GM12878 (cell line): Measurements from ENCODE around the gene IRF4. TPM values are rescaled to one million over a fixed set of nuclear protein-coding genes. Genes with fewer than 3 reads are reported as not detected.

Experiments
- ASH2L ChIP-seq: fragments of 300-600, 200-600 bp; sonication (generic); IDR thresholded peaks from 2 replicates; pipeline ENCODE4 v1.6.1; 2017; ENCODE audit warnings: low read depth, mild to moderate bottlenecking, borderline replicate concordance
- BCLAF1 ChIP-seq: fragments of 450-650 bp; IDR thresholded peaks from 2 replicates; pipeline ENCODE4 v1.6.1; 2017; ENCODE audit warnings: antibody characterized with exemption, mild to moderate bottlenecking, moderate library complexity
- BRCA1 ChIP-seq: IDR thresholded peaks from 2 replicates; pipeline ENCODE4 v1.6.1; 2011; ENCODE audit warnings: low read depth, low read length, improper control_type of control experiment
- CBX5 ChIP-seq: sonication (generic); IDR thresholded peaks from 2 replicates; pipeline ENCODE4 v1.6.1; 2016; ENCODE audit warnings: low read depth, moderate library complexity, mild to moderate bottlenecking, inconsistent platforms
- CHD4 ChIP-seq: fragments of 200-600 bp; sonication (generic); IDR thresholded peaks from 2 replicates; pipeline ENCODE4 v1.6.1; 2016; ENCODE audit warnings: mild to moderate bottlenecking
- GABPA ChIP-seq: IDR thresholded peaks from 2 replicates; pipeline ENCODE4 v1.6.1; 2014; ENCODE audit warnings: antibody characterized with exemption, low read depth, mild to moderate bottlenecking, inconsistent platforms
- HDAC2 ChIP-seq: fragments of 200-600 bp; sonication (generic); IDR thresholded peaks from 2 replicates; pipeline ENCODE4 v1.6.1; 2017
- HDAC6 ChIP-seq: fragments of 200-600 bp; sonication (generic); IDR thresholded peaks from one replicate; pipeline ENCODE4 v1.8.0; 2017; ENCODE audit warnings: antibody characterized with exemption; ENCODE audit not compliant: unreplicated experiment
- KAT2A ChIP-seq: conservative IDR thresholded peaks from 2 replicates; pipeline ENCODE4 v1.6.1; 2011; ENCODE audit warnings: low read depth, low read length; ENCODE audit not compliant: control insufficient read depth
- MEF2A ChIP-seq: IDR thresholded peaks from 2 replicates; pipeline ENCODE4 v1.6.1; 2011; ENCODE audit warnings: low read depth, mild to moderate bottlenecking, low read length, moderate library complexity; ENCODE audit not compliant: insufficient read depth
- PAX5 ChIP-seq: IDR thresholded peaks from 2 replicates; pipeline ENCODE4 v1.6.1; 2011; ENCODE audit warnings: low read depth, low read length, borderline replicate concordance
- POLR2AphosphoS2 ChIP-seq: IDR thresholded peaks from 2 replicates; pipeline ENCODE4 v1.6.1; 2011; ENCODE audit warnings: low read depth, mild to moderate bottlenecking, low read length, improper control_type of control experiment, moderate library complexity
- POU2F2 ChIP-seq: IDR thresholded peaks from 3 replicates; pipeline ENCODE4 v1.6.1; 2011; ENCODE audit warnings: low read depth, mild to moderate bottlenecking, low read length, borderline replicate concordance
- RUNX3 ChIP-seq: IDR thresholded peaks from 2 replicates; pipeline ENCODE4 v1.6.1; 2012; ENCODE audit warnings: low read length, inconsistent platforms
- STAT1 ChIP-seq: fragments of 450-650 bp; conservative IDR thresholded peaks from 2 replicates; pipeline ENCODE4 v1.6.1; 2014; ENCODE audit warnings: antibody characterized with exemption, mild to moderate bottlenecking
- TCF3 ChIP-seq: IDR thresholded peaks from 2 replicates; pipeline ENCODE4 v1.6.1; 2012; ENCODE audit warnings: low read depth, mild to moderate bottlenecking, low read length, borderline replicate concordance; ENCODE audit not compliant: insufficient read depth
- TCF7 ChIP-seq: IDR thresholded peaks from 2 replicates; pipeline ENCODE4 v1.6.1; 2014; ENCODE audit warnings: antibody characterized with exemption, borderline replicate concordance
- ZBTB40 ChIP-seq: fragments of 450-650 bp; IDR thresholded peaks from 2 replicates; pipeline ENCODE4 v1.6.1; 2016; ENCODE audit warnings: mild to moderate bottlenecking, moderate library complexity, borderline replicate concordance
- ZNF24 ChIP-seq: fragments of 450-650 bp; IDR thresholded peaks from 2 replicates; pipeline ENCODE4 v1.6.1; 2017; ENCODE audit warnings: antibody characterized with exemption, mild to moderate bottlenecking
- polyA plus RNA-seq, 11 experiments: library from polyadenylated mRNA; depleted of rRNA in 4 of 11; unstranded in 6 of 11; stranded (reverse) in 5 of 11; fragments of >200 nt; fragmentation: Nextera tagmentation in 4 of 11; fragmentation: Illumina TruSeq in 1 of 11; extraction: Ambion mirVana in 4 of 11; extraction: Trizol in 1 of 11; gene quantifications; 1 replicate in 1 of 11; 2 replicates in 10 of 11; pipeline versions ENCODE4 v1.2.1 to v1.2.3, GENCODE V29; 2011 to 2016; ENCODE audit warnings: inconsistent platforms in 2 of 11, missing spikeins in 2 of 11, low read depth in 1 of 11
- total RNA-seq, 4 experiments: library from RNA; depleted of rRNA in 3 of 4; stranded (reverse); fragments of >200 nt in 3 of 4; fragmentation: Illumina TruSeq in 1 of 4; extraction: Trizol in 1 of 4; gene quantifications; 2 replicates each; pipeline versions ENCODE4 v1.2.1 to v1.2.3, GENCODE V29; 2013 to 2021
- TF ChIP-seq, protein P1 (sequence below): IDR thresholded peaks from 2 replicates; pipeline ENCODE4 v1.6.1; 2012; ENCODE audit warnings: low read depth, low read length, improper control_type of control experiment
- TF ChIP-seq, protein P2 (sequence below): IDR thresholded peaks from 2 replicates; pipeline ENCODE4 v1.6.1; 2011; ENCODE audit warnings: borderline replicate concordance, low read depth, mild to moderate bottlenecking, moderate library complexity, low read length; ENCODE audit not compliant: insufficient read depth, poor library complexity, severe bottlenecking

The IRF4 gene
- total and polyA plus RNA-seq, 10 of the 15 experiments (the other 5 are each of a cell fraction or from before 2014, with no cell fraction given), result 50.0 to 495 (median 257) TPM

DNA sequence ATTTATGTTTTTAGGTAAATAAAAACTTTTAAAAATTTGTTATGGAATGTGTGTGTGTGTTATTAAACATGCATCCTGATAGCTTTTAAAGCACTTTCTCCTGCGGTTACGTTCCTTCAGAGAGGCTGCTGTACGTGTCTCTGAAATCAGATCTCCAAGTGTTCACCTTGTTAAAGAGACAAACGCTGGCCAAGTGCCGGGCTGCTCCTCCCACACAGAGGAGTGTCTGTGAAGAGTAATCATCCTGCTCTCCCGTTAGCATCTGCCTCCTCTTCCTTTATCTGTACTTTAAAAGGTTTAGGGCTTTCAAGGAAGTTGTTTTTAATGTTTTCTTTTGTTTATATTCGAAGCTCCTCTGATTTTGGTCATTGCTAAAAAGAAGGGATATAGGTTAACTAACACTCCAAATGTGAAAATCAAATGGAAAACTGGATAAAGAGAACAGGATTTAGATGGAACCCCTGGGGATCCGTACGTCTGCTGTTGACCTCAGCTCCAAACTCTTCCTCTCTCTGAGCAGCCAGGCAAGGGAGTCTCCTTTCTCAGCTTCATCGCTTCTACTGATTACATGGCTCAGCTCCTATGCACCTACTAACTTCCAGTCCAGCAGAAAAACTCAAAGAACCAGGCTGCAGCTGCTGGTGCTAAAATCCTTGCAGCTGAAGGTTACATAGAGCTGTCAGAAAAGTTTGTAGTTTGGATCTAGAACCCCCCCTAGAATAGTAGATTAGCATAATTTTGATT lies 20.0 kb downstream of the IRF4 start (continued):
- 0 out of 2 replicates have a peak, but pooled peaks have one; percentile 20 for TF ChIP-seq BCLAF1
- 0 out of 2 replicates have a peak, but pooled peaks have one; percentile 11 for TF ChIP-seq TCF3
- no peak for TF ChIP-seq ASH2L
- 0 out of 2 replicates have a peak, but pooled peaks have one; percentile 68 for TF ChIP-seq CBX5
- 0 out of 2 replicates have a peak, but pooled peaks have one; percentile 0 for TF ChIP-seq GABPA
- no peak for TF ChIP-seq ZBTB40
- TF ChIP-seq CHD4, result no peak
- peak; percentile 65 for TF ChIP-seq POU2F2
- TF ChIP-seq PAX5, result peak; percentile 75; the same call in 1 of the 2 replicates
- TF ChIP-seq MEF2A, result 0 out of 2 replicates have a peak, but pooled peaks have one; percentile 27
- no peak for TF ChIP-seq HDAC2
- TF ChIP-seq ZNF24, result no peak
- TF ChIP-seq TCF7, result no peak
- TF ChIP-seq BRCA1, result no peak
- no peak for TF ChIP-seq STAT1
- TF ChIP-seq POLR2AphosphoS2, result peak; percentile 90
- TF ChIP-seq KAT2A, result no peak
- TF ChIP-seq, protein P1, sequence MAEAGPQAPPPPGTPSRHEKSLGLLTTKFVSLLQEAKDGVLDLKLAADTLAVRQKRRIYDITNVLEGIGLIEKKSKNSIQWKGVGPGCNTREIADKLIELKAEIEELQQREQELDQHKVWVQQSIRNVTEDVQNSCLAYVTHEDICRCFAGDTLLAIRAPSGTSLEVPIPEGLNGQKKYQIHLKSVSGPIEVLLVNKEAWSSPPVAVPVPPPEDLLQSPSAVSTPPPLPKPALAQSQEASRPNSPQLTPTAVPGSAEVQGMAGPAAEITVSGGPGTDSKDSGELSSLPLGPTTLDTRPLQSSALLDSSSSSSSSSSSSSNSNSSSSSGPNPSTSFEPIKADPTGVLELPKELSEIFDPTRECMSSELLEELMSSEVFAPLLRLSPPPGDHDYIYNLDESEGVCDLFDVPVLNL, result no peak
- no peak for TF ChIP-seq HDAC6
- no peak for TF ChIP-seq RUNX3
- TF ChIP-seq, protein P2, sequence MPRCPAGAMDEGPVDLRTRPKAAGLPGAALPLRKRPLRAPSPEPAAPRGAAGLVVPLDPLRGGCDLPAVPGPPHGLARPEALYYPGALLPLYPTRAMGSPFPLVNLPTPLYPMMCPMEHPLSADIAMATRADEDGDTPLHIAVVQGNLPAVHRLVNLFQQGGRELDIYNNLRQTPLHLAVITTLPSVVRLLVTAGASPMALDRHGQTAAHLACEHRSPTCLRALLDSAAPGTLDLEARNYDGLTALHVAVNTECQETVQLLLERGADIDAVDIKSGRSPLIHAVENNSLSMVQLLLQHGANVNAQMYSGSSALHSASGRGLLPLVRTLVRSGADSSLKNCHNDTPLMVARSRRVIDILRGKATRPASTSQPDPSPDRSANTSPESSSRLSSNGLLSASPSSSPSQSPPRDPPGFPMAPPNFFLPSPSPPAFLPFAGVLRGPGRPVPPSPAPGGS, result peak; percentile 74
